GM10248 (cell line): ENCODE results near the gene COMT.

ENCODE experiments used
- CTCF ChIA-PET: fragments of 300-600 bp; sonication (Branson Sonifier 250); formaldehyde crosslinking; extraction: SDS; loops from one replicate; lab custom pipeline; 2021; ENCODE audit warnings: antibody characterized with exemption; lab: Yijun Ruan, JAX
- POLR2A ChIA-PET: fragments of 350-650 bp; sonication (Branson Sonifier 250); formaldehyde crosslinking; extraction: SDS; loops from one replicate; lab custom pipeline; 2020; ENCODE audit warnings: antibody characterized with exemption; lab: Yijun Ruan, JAX
- DNase-seq: peaks from one replicate; pipeline ENCODE4 v3.0.0; 2012; ENCODE audit errors: extremely low spot score
- CTCF ChIP-seq: IDR thresholded peaks from 2 replicates; pipeline ENCODE4 v1.5.1; 2012; ENCODE audit warnings: mild to moderate bottlenecking, low read depth; ENCODE audit errors: extremely low read depth, missing control alignments, control extremely low read depth

Gene COMT

GRCh38 chr22:19912271-19912999 is 29.1 kb upstream of the COMT start:
- CTCF ChIA-PET: interaction anchor here (1.0 to 10.6 kb wide), 6 partner anchors 11 to 189 kb away, joined by 3 to 189 read pairs (median 14); partner anchors contain the start of gene GP1BB
- no peak for DNase-seq
- TF ChIP-seq CTCF: no peak
- POLR2A ChIA-PET: no interaction called here

- no peak for DNase-seq
- TF ChIP-seq CTCF: no peak
- ChIA-PET CTCF (interaction anchor here (0.9 to 10.6 kb wide), 4 partner anchors 12 to 183 kb away, joined by 5 to 189 read pairs (median 14); no protein-coding TSS in a partner anchor), POLR2A (no interaction called here)
These were observed 28.1 kb upstream of the COMT start for GRCh38 chr22:19913337-19913936.

- CTCF ChIA-PET: interaction anchor here (1.3 to 10.6 kb wide), 4 partner anchors 13 to 184 kb away, joined by 5 to 189 read pairs (median 12); no protein-coding TSS in a partner anchor
- POLR2A ChIA-PET: no interaction called here
- no peak for TF ChIP-seq CTCF
- DNase-seq: no peak
These were observed 27.2 kb upstream of the COMT start for GRCh38 chr22:19914201-19914943.

GRCh38 chr22:19915287-19915954 is 26.2 kb upstream of the COMT start:
- no peak for DNase-seq
- POLR2A ChIA-PET: no interaction called here
- TF ChIP-seq CTCF: no peak
- CTCF ChIA-PET: interaction anchor here (1.3 to 10.6 kb wide), 2 partner anchors 25 to 185 kb away, joined by 5 to 189 read pairs; no protein-coding TSS in a partner anchor

- no peak for TF ChIP-seq CTCF
- no peak for DNase-seq
- CTCF ChIA-PET: interaction anchor here (10.6 kb wide), 1 partner anchor 185 kb away, joined by 189 read pairs; no protein-coding TSS in a partner anchor
- POLR2A ChIA-PET: no interaction called here
These were observed 25.6 kb upstream of the COMT start for GRCh38 chr22:19916006-19916405.
